ENCODE measurements around the gene ABL1. TPM values are rescaled to one million over a fixed set of nuclear protein-coding genes. Genes with fewer than 3 reads are reported as not detected.

The ABL1 gene
- polyA plus RNA-seq, 3 donors: 4.5 to 14.5 (median 8.0) TPM

DNA sequence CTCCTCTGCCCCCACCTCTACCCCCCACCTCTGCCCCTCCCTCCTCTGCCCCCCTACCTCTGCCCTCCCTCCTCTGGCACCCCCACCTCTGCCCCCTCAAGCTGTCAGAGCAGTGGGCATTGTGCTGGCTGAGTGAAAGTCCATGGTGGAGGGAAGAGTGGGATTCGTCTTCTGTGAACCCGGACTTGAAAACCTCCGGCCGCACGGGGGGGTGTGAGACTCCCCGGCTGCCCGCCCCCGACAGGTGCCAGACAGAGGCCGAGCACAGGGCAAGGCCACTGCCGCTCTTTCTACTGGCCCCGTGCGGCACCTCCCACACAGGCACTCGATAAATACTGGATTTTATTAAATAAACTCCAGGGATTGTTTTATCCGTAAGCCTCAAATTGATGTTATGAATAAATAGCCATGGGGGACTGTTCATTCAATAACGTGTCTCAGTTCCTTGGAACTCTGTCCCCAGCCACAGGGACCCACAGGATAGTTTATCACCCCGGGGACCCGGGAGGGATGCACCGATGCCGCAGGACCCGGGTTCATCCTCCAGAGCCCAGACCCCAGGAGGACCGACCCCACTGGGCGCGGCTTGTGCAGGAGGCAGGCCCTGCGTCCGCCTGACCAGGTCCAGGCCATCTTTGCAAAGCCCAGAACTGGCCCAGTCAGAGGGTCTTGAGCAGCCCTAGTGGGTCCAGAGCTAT is 64.1 kb downstream of the ABL1 start:
- TF ChIP-seq, protein P1, sequence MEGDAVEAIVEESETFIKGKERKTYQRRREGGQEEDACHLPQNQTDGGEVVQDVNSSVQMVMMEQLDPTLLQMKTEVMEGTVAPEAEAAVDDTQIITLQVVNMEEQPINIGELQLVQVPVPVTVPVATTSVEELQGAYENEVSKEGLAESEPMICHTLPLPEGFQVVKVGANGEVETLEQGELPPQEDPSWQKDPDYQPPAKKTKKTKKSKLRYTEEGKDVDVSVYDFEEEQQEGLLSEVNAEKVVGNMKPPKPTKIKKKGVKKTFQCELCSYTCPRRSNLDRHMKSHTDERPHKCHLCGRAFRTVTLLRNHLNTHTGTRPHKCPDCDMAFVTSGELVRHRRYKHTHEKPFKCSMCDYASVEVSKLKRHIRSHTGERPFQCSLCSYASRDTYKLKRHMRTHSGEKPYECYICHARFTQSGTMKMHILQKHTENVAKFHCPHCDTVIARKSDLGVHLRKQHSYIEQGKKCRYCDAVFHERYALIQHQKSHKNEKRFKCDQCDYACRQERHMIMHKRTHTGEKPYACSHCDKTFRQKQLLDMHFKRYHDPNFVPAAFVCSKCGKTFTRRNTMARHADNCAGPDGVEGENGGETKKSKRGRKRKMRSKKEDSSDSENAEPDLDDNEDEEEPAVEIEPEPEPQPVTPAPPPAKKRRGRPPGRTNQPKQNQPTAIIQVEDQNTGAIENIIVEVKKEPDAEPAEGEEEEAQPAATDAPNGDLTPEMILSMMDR (IDR thresholded peaks at IDR 0.05): no peak
- Histone ChIP-seq H3K4me2 (replicated peaks; ENCODE audit: extremely low read depth, low read length, poor library complexity, severe bottlenecking) (no peak overlapping the region), H3K4me1 (ENCODE audit: control insufficient read depth in 1 of 2, insufficient read depth in 2 of 2, low read length in 2 of 2) (peaks cover 0 to under 1% of the 10 kb centered on the region in 2 donors), H3K79me2 (ENCODE audit: insufficient read depth, low read length) (no peaks in the 10 kb centered on the region), H3K27ac (ENCODE audit: low read depth in 1 of 2, low read length in 2 of 2) (no peak overlapping the region), H3K9ac (ENCODE audit: insufficient read depth, low read length, poor library complexity, severe bottlenecking) (no peak overlapping the region), H3K36me3 (replicated peaks in 1 of 2; ENCODE audit: control insufficient read depth in 1 of 2, insufficient read depth in 2 of 2, low read length in 2 of 2) (no peaks in the 10 kb centered on the region), H3K9me3 (replicated peaks in 1 of 2; ENCODE audit: control insufficient read depth in 1 of 2, insufficient read depth in 1 of 2, low read length in 2 of 2) (no peaks in the 10 kb centered on the region), H3K27me3 (ENCODE audit: control insufficient read depth in 2 of 2, insufficient read depth in 2 of 2, low read length in 2 of 2) (no peaks in the 10 kb centered on the region), H2AFZ (ENCODE audit: insufficient read depth, low read depth, low read length, poor library complexity, severe bottlenecking) (no peak overlapping the region), H3K4me3 (replicated peaks in 1 of 3; ENCODE audit: low read depth in 2 of 3, low read length in 3 of 3) (no peak overlapping the region), H4K20me1 (ENCODE audit: insufficient read depth, low read length) (no peaks in the 10 kb centered on the region)
- 100% methylated on average over 13 of the region's 25 CpGs for WGBS (ENCODE audit: insufficient coverage)
- H3K36me3 Mint-ChIP-seq: no peaks in the 10 kb centered on the region
- H3K9me3 Mint-ChIP-seq: peaks cover 0 to 1% (median 0%) of the 10 kb centered on the region in 7 donors
- H3K27me3 Mint-ChIP-seq (ENCODE audit: low read depth in 3 of 3): peaks cover 5 to 8% (median 8%) of the 10 kb centered on the region in 3 donors
- DNase-seq: no peak
- no peak overlapping the region for H3K4me3 Mint-ChIP-seq
- intact Hi-C loops (cut with micrococcal nuclease): no loop called here
- H3K4me1 Mint-ChIP-seq: peaks cover 2% of the 10 kb centered on the region
- no peak overlapping the region for H3K27ac Mint-ChIP-seq

DNA sequence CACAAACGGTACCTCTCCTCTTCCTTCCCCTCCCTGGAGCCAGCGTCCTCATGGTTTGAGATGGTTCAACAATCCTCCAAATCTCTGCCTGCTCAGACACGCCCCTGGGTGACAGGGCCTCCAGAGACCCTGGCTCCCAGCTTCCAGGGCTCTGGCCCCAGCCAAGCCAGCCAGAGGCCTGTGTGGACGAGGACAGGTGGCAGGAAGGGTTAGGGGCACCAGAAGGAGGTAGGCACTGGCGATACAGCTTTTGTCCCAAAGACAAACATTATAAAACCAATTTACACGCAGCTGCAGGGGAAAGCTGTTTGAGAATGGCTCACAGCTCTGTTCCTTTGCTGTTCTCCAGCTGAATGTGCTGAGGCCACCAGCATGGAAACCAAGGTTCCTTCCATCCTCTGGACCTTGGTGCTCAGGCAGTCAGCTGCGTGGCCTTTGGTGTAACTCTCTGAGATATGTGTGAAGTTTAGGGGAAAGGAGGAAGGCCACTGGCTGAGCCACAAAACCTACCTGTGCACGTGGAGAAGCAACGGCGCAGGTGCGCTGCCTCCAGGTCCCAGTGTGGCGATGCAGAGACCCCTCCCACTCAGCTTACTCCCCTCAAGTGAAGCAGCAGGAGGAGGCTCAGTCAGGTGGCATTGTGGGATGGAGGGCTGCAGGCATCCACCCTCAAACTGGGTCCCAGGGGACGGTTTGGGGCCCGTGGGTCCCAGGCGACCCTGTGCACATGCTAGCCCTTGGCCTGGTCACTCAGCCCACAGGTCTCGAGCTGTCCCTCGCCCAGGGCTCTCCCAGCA is 65.8 kb downstream of the ABL1 start:
- no peaks in the 10 kb centered on the region for H3K79me2 ChIP-seq (ENCODE audit: insufficient read depth, low read length)
- H3K36me3 ChIP-seq (replicated peaks in 1 of 2; ENCODE audit: control insufficient read depth in 1 of 2, insufficient read depth in 2 of 2, low read length in 2 of 2): no peaks in the 10 kb centered on the region
- H3K4me2 ChIP-seq (replicated peaks; ENCODE audit: extremely low read depth, low read length, poor library complexity, severe bottlenecking): no peak overlapping the region
- TF ChIP-seq, protein P1 (IDR thresholded peaks at IDR 0.05): no peak
- WGBS (ENCODE audit: insufficient coverage): 76% methylated on average over 10 of the region's 17 CpGs
- Mint-ChIP-seq H3K9me3 (peaks cover 0 to 4% (median 0%) of the 10 kb centered on the region in 7 donors), H3K27me3 (ENCODE audit: low read depth in 3 of 3) (peaks cover 5 to 9% (median 8%) of the 10 kb centered on the region in 3 donors), H3K36me3 (no peaks in the 10 kb centered on the region), H3K27ac (no peak overlapping the region), H3K4me3 (no peak overlapping the region), H3K4me1 (peaks cover 2% of the 10 kb centered on the region)
- H3K4me1 ChIP-seq (ENCODE audit: control insufficient read depth in 1 of 2, insufficient read depth in 2 of 2, low read length in 2 of 2): no peaks in the 10 kb centered on the region
- intact Hi-C loops (cut with micrococcal nuclease): no loop called here
- H3K9ac ChIP-seq (ENCODE audit: insufficient read depth, low read length, poor library complexity, severe bottlenecking): no peak overlapping the region
- DNase-seq: no peak
- no peak overlapping the region for H3K4me3 ChIP-seq (replicated peaks in 1 of 3; ENCODE audit: low read depth in 2 of 3, low read length in 3 of 3)
- H2AFZ ChIP-seq (ENCODE audit: insufficient read depth, low read depth, low read length, poor library complexity, severe bottlenecking): no peak overlapping the region
- H4K20me1 ChIP-seq (ENCODE audit: insufficient read depth, low read length): no peaks in the 10 kb centered on the region
- H3K27ac ChIP-seq (ENCODE audit: low read depth in 1 of 2, low read length in 2 of 2): no peak overlapping the region
- H3K9me3 ChIP-seq (replicated peaks in 1 of 2; ENCODE audit: control insufficient read depth in 1 of 2, insufficient read depth in 1 of 2, low read length in 2 of 2): no peaks in the 10 kb centered on the region
- H3K27me3 ChIP-seq (ENCODE audit: control insufficient read depth in 2 of 2, insufficient read depth in 2 of 2, low read length in 2 of 2): no peaks in the 10 kb centered on the region
